Peyer's patch (tissue), 4 donors: ENCODE data around the gene MYO6.

Source experiments
- POLR2A ChIP-seq, 2 donors: fragments of 450-650 bp; IDR thresholded peaks; one replicate each; pipeline ENCODE4 v1.5.1; 2017; ENCODE audit warnings: antibody characterized with exemption in 2 of 2, mild to moderate bottlenecking in 2 of 2, moderate library complexity in 2 of 2
- TF ChIP-seq, protein P1 (sequence below), 6 experiments: fragments of 450-650 bp in 4 of 6; fragments of 200-600 bp in 2 of 6; sonication (generic) in 1 of 6; IDR thresholded peaks; one replicate each; pipeline ENCODE4 v1.5.1; 2017 to 2019; ENCODE audit warnings: antibody characterized with exemption in 6 of 6, mild to moderate bottlenecking in 3 of 6, moderate library complexity in 1 of 6

DNA sequence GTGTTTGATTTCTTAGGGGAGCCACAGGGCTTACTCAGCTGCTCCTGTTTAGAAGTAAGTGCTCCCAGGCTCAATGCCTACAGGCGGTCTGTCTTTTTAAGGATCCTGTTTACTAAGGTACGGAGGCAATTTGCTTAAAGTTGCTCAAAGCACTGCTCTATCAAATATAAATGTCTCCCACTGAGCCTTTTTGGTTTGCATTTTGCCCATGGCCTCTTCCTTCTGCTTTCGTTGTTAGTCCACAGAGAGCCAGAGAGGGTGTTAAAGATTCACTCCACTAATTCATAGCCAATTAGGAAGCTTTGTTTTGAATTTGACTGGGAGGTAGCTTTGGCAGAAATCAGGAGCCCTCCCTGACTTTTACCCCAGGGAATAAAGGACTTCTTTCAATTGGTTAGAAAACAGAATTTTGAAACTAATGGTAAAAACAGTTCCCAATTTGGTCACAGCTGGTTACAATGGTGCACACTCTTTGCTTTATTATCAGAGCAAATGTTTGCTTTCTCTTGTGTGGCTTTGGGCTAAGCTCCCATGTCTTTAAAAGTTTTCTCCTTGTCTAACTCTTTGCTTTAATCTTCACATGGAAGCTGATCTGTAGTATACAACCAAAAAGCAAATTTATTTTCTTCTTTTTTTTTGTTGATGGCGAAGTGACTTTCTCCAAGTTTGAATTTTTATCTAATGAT, 197.2 kb downstream of the MYO6 start:
- TF ChIP-seq, protein P1, sequence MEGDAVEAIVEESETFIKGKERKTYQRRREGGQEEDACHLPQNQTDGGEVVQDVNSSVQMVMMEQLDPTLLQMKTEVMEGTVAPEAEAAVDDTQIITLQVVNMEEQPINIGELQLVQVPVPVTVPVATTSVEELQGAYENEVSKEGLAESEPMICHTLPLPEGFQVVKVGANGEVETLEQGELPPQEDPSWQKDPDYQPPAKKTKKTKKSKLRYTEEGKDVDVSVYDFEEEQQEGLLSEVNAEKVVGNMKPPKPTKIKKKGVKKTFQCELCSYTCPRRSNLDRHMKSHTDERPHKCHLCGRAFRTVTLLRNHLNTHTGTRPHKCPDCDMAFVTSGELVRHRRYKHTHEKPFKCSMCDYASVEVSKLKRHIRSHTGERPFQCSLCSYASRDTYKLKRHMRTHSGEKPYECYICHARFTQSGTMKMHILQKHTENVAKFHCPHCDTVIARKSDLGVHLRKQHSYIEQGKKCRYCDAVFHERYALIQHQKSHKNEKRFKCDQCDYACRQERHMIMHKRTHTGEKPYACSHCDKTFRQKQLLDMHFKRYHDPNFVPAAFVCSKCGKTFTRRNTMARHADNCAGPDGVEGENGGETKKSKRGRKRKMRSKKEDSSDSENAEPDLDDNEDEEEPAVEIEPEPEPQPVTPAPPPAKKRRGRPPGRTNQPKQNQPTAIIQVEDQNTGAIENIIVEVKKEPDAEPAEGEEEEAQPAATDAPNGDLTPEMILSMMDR (IDR thresholded peaks at IDR 0.05), result no peak
- no peak for TF ChIP-seq POLR2A (IDR thresholded peaks at IDR 0.05)
